ENCODE data around the gene CD300LG. TPM values are rescaled to one million over a fixed set of nuclear protein-coding genes. Genes with fewer than 3 reads are reported as not detected.
"Not testable (repeated sequence)": the region's sequence is repeated elsewhere in the genome, so short reads cannot be mapped to it uniquely, and the experiment has no call there.

Gene CD300LG
- total RNA-seq, 3 donors from 2014 or later (not counting 1 experiment from before 2014, with no cell fraction given) = not detected

GRCh38 chr17:43839670-43840108 is 7.3 kb upstream of the CD300LG start:
- H3K36me3 Mint-ChIP-seq = no peaks in the 10 kb centered on the region
- no peaks in the 10 kb centered on the region for H3K4me1 ChIP-seq (ENCODE audit: control insufficient read depth, insufficient read depth, low read length)
- no peaks in the 10 kb centered on the region for H3K27me3 ChIP-seq (ENCODE audit: control insufficient read depth, insufficient read depth, low read length)
- H3K4me3 ChIP-seq (ENCODE audit: low read length) = no peak overlapping the region
- peaks cover 0 to 2% of the 10 kb centered on the region in 2 donors for H3K9me3 Mint-ChIP-seq
- H3K27me3 Mint-ChIP-seq (ENCODE audit: low read depth in 2 of 2) = peaks cover 15 to 24% of the 10 kb centered on the region in 2 donors
- intact Hi-C loops (cut with micrococcal nuclease) = no loop called here
- H3K27ac Mint-ChIP-seq = no peak overlapping the region
- 63% methylated on average over 7 of the region's 7 CpGs for WGBS (ENCODE audit: insufficient coverage)
- no peak overlapping the region for H3K4me3 Mint-ChIP-seq
- ATAC-seq (no peak), DNase-seq (no peak)
- H3K9me3 ChIP-seq (ENCODE audit: control insufficient read depth, insufficient read depth, low read length) = no peaks in the 10 kb centered on the region
- H3K4me1 Mint-ChIP-seq = no peaks in the 10 kb centered on the region
- no peak for TF ChIP-seq CTCF (IDR thresholded peaks at IDR 0.05)
- H3K36me3 ChIP-seq (ENCODE audit: control insufficient read depth, insufficient read depth, low read length) = no peaks in the 10 kb centered on the region
- H3K27ac ChIP-seq (ENCODE audit: low read length) = no peak overlapping the region

GRCh38 chr17:43840814-43841213 is 6.2 kb upstream of the CD300LG start:
- TF ChIP-seq CTCF (IDR thresholded peaks at IDR 0.05) = no peak
- H3K9me3 ChIP-seq (ENCODE audit: control insufficient read depth, insufficient read depth, low read length) = no peaks in the 10 kb centered on the region
- Mint-ChIP-seq H3K36me3 (no peaks in the 10 kb centered on the region), H3K4me1 (no peaks in the 10 kb centered on the region), H3K27ac (no peak overlapping the region), H3K27me3 (ENCODE audit: low read depth in 2 of 2) (peaks cover 15 to 17% of the 10 kb centered on the region in 2 donors), H3K9me3 (peaks cover 0 to 2% of the 10 kb centered on the region in 2 donors), H3K4me3 (no peak overlapping the region)
- H3K27me3 ChIP-seq (ENCODE audit: control insufficient read depth, insufficient read depth, low read length) = no peaks in the 10 kb centered on the region
- H3K4me3 ChIP-seq (ENCODE audit: low read length) = no peak overlapping the region
- no peak overlapping the region for H3K27ac ChIP-seq (ENCODE audit: low read length)
- ATAC-seq = no peak
- no peaks in the 10 kb centered on the region for H3K4me1 ChIP-seq (ENCODE audit: control insufficient read depth, insufficient read depth, low read length)
- WGBS (ENCODE audit: insufficient coverage) = 70% methylated on average over 1 of the region's 4 CpGs
- intact Hi-C loops (cut with micrococcal nuclease) = no loop called here
- no peaks in the 10 kb centered on the region for H3K36me3 ChIP-seq (ENCODE audit: control insufficient read depth, insufficient read depth, low read length)
- DNase-seq = no peak

GRCh38 chr17:43841282-43841681 is 5.7 kb upstream of the CD300LG start:
- Mint-ChIP-seq H3K27me3 (ENCODE audit: low read depth in 2 of 2) (peaks cover 13 to 20% of the 10 kb centered on the region in 2 donors), H3K4me3 (no peak overlapping the region), H3K27ac (no peak overlapping the region), H3K36me3 (no peaks in the 10 kb centered on the region), H3K9me3 (peaks cover 0 to 2% of the 10 kb centered on the region in 2 donors), H3K4me1 (peaks cover 0 to 4% of the 10 kb centered on the region in 2 donors)
- ATAC-seq = no peak
- H3K27me3 ChIP-seq (ENCODE audit: control insufficient read depth, insufficient read depth, low read length) = no peaks in the 10 kb centered on the region
- H3K4me1 ChIP-seq (ENCODE audit: control insufficient read depth, insufficient read depth, low read length) = no peaks in the 10 kb centered on the region
- intact Hi-C loops (cut with micrococcal nuclease) = no loop called here
- no peak for TF ChIP-seq CTCF (IDR thresholded peaks at IDR 0.05)
- no peaks in the 10 kb centered on the region for H3K9me3 ChIP-seq (ENCODE audit: control insufficient read depth, insufficient read depth, low read length)
- no peak overlapping the region for H3K4me3 ChIP-seq (ENCODE audit: low read length)
- no peak for DNase-seq
- 86% methylated on average over 4 of the region's 4 CpGs for WGBS (ENCODE audit: insufficient coverage)
- no peak overlapping the region for H3K27ac ChIP-seq (ENCODE audit: low read length)
- H3K36me3 ChIP-seq (ENCODE audit: control insufficient read depth, insufficient read depth, low read length) = no peaks in the 10 kb centered on the region

GRCh38 chr17:43842091-43842974 is 4.6 kb upstream of the CD300LG start:
- H3K27me3 ChIP-seq (ENCODE audit: control insufficient read depth, insufficient read depth, low read length); H3K9me3 Mint-ChIP-seq; intact Hi-C loops (cut with micrococcal nuclease); H3K4me1 Mint-ChIP-seq; H3K9me3 ChIP-seq (ENCODE audit: control insufficient read depth, insufficient read depth, low read length); H3K36me3 Mint-ChIP-seq; H3K4me3 ChIP-seq (ENCODE audit: low read length); H3K4me1 ChIP-seq (ENCODE audit: control insufficient read depth, insufficient read depth, low read length); ATAC-seq; H3K27ac ChIP-seq (ENCODE audit: low read length); H3K36me3 ChIP-seq (ENCODE audit: control insufficient read depth, insufficient read depth, low read length); H3K4me3 Mint-ChIP-seq; DNase-seq; H3K27ac Mint-ChIP-seq: not testable (repeated sequence)
- peaks cover 12 to 21% of the 10 kb centered on the region in 2 donors for H3K27me3 Mint-ChIP-seq (ENCODE audit: low read depth in 2 of 2)
- 83% methylated on average over 47 of the region's 54 CpGs for WGBS (ENCODE audit: insufficient coverage)

Data from natural killer cell (primary cell).